Activated CD8-positive, alpha-beta memory T cell treated with anti-CD3 and anti-CD28 coated beads, Interleukin-2, amount 50 U/mL, for 1 hour (primary cell): ENCODE results near the gene ASXL1.

Experiments used
- DNase-seq: peaks from one replicate; pipeline ENCODE4 v3.0.0-alpha.2; 2020; ENCODE audit errors: extremely low read depth

ASXL1 gene

GRCh38 chr20:32480371-32481241 lies 122.5 kb downstream of the ASXL1 start:
- no peak for DNase-seq

- DNase-seq = no peak
Observed at GRCh38 chr20:32481311-32482142, 123.4 kb downstream of the ASXL1 start.

- no peak for DNase-seq
Observed at GRCh38 chr20:32482143-32482441, 124.0 kb downstream of the ASXL1 start.

GRCh38 chr20:32482442-32483261 lies 124.5 kb downstream of the ASXL1 start:
- DNase-seq = no peak

GRCh38 chr20:32483351-32484224 lies 125.5 kb downstream of the ASXL1 start:
- no peak for DNase-seq

GRCh38 chr20:32484225-32484957 lies 126.3 kb downstream of the ASXL1 start:
- DNase-seq = no peak

GRCh38 chr20:32484958-32485769 lies 127.0 kb downstream of the ASXL1 start:
- DNase-seq = peak; percentile 57

- no peak for DNase-seq
Observed at GRCh38 chr20:32485770-32486478, 127.8 kb downstream of the ASXL1 start.

GRCh38 chr20:32487381-32487780 lies 129.2 kb downstream of the ASXL1 start:
- no peak for DNase-seq

- no peak for DNase-seq
Observed at GRCh38 chr20:32488066-32488838, 130.1 kb downstream of the ASXL1 start.
